Hypothalamus (tissue), 51 donors: ENCODE measurements around the gene CARHSP1.
"Not testable (repeated sequence)": the region's sequence is repeated elsewhere in the genome, so short reads cannot be mapped to it uniquely, and the experiment has no call there.

Experiments used
- DNase-seq, 51 donors: peaks; one replicate each; lab custom pipeline; 2025; lab: John Stamatoyannopoulos, UW

Gene CARHSP1

DNA sequence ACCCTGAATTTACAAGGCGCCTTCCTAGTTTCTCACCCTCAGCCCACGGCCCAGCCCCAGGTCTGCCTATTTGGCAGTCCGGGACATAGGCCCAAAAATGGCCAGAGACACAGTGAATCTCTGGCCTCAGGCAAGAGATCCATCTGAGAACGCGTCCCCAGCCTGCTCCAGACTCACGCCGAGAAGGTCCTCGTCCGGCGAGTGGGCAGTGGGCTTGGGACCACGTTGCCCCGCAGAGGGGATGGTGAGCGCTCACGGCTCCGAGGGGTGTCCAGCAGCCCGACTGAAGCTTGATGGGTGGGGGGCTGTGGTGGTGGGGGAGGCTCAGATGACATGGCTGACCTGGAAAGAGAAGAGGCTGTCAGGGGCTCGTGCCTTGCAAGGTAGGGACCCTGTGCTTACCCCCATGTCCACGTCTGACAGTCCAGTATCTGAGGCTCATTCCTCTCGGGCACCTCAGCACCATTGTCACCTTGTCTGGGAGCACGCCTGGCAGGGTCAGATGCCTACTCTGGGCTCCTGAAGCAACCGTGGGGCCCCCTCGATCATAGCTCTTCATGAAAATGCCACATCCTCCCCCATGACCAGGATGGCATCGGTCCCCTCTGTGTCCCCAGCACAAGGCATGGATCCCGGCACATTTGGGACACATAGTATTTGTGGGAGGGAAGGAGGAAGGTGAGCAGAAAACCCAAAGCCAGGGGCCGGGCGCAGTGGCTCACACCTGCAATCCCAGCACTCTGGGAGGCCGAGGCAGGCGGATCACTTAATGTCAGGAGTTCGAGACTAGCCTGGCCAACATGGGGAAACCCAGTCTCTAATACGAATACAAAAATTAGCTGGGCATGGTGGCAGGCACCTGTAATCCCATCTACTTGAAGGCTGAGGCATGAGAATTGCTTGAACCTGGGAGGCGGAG is 9.6 kb downstream of the CARHSP1 start:
- no peak for DNase-seq

DNA sequence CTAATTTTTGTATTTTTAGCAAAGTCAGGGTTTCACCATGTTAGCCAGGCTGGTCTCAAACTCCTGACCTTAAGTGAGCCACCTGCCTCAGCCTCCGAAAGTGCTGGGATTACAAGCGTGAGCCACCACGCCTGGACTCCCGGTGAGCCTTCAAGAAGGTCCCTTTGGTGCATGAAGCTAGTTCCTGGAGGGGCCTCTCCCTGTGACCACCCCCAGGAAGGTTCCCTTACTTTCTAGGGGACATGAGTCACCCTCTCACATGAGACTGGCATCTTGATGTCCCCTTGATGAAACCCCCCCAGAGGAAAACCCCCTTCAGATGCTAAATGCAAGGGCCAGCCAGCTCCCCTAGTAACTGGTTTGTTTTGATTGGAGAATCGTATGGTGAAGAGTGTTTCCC is 12.8 kb downstream of the CARHSP1 start:
- no peak for DNase-seq

DNA sequence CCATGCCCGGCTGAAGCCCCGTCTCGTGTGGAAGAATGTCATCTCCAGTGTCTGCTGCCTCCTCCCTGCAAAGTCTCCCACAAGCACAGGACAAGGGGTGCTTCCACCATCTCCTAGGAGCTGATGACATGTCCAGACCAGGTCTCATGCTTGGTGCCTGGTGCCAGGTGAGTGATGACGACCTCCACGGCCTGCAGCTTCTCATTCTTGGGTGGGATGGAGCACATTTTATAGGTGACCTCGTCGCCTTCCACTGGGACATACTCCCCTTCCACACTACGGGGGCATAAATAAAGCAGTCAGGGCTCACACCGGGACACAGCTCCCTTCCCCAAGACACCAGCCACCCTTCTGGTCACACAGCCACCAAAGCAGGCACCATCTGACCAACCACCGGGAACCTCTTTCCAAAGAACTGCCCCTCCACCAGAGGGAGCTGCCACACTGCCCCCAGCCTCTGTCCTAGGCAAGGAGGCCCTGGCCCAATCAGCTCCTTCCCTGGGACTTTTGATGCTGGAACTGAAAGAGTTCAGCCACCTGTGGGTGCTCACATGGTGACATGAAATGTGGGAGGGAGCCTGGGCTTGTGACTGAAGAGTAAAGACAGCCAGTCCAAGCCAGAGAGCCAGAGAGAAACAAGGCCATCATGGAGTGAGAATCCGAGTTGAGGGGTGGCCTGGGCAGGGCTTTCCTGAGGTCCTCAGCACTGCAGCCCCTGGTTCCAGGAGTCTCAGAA is 13.6 kb downstream of the CARHSP1 start:
- DNase-seq = no peak

DNA sequence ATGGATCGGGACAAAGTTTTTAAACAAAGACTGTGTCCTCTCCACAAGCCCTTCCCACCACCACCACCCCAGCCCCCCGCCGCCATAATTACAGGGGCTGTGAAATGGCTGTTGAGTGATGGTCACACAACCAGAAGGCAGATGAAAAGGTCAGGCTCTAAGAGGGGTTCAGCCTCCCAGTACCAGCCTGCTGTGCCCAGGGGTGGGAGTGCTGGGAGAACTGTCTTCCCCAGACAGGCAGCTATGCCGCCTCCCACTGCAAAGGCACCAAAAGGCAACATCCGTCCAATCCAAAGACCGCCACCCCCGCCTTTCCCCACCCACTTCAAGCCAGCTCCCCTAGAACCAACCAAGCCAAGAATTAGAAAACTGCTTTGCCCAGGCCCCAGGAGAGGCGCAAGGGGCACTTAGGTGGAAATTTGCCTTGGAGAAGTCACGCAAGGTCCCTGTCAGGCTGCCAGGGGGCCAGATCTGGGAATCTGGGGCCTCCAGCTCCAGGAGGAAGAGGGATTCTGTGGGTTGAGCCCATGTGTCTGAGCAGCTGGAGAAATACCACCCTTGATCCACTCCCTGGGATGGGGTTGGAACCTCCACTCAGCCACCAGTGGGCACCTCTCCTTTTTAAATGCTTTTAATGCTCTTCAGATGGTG is 14.4 kb downstream of the CARHSP1 start:
- DNase-seq = no peak

DNA sequence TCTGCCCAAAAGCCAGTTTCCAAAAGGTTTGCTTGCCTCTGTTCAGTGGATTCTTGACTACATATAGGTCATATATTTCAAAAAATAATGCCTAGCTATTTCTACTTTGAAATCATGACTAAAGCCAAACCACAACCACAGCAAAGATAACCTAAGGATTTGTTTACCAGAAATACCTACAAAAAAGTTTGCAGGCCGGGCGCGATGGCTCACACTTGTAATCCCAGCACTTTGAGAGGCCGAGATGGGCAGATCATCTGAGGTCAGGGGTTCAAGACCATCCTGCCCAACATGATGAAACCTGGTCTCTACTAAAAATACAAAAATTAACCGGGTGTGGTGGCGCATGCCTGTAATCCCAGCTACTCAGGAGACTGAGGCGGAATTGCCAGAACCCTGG is 15.2 kb downstream of the CARHSP1 start:
- DNase-seq = no peak

DNA sequence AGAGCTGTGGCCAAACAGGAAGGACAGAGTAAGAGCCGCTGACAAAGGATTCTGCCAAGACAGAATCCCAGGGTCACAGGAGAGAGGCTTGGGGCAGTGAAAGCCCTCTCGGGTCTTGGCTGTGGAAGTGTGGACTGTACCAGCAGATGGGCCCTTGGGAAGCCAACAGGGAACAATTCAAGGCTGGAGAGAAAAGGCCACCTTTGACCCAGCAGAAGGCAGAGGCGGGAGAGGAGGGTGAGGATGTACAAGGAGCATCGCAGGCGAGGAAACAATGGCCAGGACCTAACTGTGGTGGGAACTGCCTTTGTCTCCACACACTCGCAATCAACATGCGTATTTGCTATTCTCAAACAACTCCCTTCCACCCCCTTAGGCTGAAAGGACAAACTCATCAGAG is 15.7 kb downstream of the CARHSP1 start:
- no peak for DNase-seq

DNA sequence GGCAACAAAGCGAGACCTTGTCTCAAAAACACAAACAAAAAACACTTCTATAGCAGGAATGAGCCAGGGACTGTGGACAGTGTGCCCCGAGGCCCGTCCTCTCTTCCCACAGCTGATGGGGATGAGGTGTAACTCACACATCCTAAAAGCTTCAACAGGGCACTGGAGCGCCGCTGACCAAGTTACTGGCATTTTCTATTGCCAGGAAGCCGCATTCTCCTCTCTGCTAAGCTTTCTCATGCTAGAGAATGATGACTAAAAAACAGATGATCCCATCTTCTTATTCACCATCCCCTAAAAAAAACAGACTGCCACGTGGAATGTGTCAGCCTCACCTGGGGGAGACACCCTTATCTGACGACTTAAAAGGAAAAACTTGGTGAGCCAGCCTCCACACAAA is 16.3 kb downstream of the CARHSP1 start:
- DNase-seq = peak in 1 of 51 donors; percentile 21

DNA sequence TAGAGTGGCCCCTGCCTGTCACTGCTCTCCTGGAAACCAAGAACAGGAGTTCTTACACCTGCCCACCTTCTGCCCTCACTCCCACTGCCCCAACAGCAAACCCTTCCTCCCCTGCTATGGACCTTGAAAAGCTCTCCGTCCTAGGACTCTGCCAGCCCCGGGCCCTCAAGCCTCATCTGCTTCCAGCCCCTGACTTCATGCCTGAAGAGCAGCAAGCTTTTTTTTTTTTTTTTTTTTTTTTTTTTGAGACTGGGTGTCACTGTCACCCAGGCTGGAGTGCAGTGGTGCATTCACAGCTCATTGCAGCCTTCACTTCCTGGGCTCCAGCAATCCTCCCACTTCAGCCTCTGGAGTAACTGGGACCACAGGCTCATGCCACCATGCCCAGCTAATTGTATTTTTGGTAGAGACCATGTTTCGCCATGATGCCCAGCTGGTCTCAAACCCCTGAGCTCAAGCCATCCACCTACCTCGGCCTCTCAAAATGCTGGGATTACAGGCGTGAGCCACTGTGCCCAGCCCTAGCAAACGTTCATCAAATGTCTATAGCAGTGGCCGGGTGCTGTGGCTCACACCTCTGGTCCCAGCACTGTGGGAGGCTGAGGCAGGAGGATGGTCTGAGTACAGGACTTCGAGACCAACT is 16.9 kb downstream of the CARHSP1 start:
- DNase-seq = no peak

DNA sequence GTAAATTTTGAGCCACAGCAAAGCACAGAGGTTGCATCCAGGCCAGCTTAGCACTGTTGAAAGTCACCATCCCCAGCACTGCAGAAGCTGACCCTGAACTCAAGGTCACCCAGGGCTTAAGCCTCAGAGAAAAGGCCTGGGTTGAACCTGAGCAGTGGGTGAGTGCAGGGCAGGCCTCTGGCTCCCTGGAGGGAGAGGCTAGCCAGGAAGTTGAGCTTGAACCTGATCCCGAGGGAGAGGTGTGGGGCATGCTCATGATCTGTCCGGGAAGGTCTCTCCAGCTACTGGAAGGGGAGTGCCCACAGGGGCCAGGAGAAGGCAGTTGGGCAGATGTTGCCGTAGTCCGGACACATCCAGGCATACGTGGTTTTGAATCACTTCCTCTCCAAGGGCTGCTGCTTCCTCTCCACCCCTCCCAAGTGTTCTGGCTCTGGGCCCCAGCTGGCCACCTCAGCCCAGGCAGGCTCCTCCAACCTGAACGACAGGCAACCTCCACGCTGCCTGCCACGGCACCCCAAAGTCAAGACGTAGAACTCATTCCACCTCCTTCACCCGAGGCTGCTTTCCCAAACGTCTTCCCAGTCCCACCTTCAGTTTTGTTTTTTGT is 18.4 kb downstream of the CARHSP1 start:
- no peak for DNase-seq

DNA sequence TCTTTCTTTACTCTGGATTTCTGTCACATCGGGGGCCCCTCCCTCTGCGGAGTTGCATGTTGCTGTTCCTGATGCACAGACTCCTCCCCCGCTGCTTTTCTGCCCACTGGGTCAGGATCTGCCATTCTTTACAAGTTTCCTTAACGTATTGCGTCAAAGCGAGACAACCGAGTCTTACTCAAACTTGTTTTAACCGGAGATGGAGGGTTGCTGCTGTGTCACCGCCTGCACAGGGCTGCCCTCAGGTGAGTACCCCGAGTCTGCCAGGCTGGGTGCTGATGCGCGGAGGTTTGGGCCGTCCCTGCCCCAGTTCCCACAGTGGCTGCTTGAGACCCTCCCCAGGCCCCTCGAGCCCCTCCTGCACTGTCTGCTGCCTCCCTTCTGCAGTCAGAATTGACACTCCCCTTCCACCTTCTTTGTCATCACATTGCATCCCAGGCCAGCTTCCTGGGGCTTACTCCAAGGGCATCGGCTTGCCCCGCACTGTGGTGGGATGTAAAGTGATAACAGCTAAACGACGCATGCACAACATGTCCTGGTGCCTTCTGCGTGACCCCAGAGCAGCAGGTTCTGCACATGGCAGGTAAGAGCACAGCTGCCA is 19.3 kb downstream of the CARHSP1 start:
- DNase-seq = no peak

DNA sequence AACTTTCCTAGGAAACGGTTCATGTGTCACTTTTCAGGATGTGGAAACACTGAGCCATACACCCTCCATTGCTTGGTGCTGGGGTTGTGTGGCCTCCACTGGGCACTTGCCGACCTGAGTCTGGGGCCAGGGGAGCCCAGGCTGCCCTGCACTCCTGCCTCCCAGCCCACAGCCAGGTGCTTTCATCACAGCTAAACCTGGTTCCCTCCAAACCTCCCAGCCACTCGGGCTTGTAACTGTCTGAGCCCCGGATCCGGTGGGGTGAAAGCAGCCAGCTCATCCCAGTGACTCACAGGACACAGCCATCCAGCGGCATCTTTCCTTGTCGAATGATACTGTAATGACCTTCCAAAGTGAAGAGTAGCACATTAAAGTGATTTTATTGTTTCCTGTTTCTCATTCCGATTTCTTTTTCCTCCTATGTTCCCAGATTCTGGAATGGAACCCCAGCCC is 19.8 kb downstream of the CARHSP1 start:
- peak in 1 of 51 donors; percentile 18 for DNase-seq

DNA sequence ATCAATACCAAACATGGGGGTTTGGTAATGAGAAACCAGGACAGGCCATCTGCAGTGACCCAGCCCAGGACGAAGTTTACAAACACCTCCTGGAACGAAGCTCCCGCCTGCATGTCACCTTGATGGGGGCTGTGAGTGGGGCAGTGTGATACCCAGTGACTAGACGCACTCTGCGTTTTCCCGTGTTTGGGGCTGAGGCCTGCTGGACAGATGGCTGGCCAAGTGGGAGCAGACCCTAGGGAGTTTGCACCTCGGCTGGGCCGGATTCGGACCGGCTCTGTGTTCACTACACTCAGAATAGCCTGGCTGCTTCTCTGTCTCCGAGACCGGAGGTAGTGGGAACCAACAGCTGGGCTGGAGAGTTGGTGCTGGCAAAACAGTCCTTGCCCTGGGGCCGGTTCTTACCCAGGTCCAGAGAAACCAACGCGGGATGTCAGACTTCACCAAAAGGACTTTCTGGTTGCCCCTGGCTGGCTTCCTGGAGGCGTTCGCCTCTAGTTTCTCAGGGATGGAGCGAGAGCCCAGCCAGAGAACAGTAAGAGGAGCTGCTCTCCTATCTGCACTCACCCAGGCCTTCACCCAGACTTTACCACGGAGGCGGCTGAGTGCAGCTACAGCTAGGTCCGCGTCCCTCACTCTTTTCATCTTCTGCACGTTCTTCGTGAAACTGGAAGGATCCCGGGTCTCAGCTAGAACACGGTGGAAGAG is 20.4 kb downstream of the CARHSP1 start:
- no peak for DNase-seq

DNA sequence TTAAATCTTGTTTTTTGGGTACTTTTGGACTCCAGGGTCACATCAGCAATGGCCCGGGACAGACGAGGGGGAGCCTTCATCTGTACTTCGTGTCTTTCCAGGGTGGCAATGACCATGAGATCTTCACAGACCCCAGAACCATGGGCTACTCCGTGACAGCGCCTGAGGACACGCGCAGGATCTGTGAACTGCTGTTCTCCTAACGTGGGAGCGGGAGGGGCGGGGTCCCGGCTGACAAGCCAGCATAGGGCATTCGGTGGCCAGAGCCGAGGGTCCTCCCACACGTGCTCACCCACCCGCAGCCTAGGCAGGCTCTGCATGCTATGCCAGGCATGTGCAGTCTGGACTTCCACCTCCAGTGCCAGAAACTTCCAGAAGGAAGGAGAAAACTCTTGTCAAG is 21.2 kb downstream of the CARHSP1 start:
- DNase-seq = no peak

DNA sequence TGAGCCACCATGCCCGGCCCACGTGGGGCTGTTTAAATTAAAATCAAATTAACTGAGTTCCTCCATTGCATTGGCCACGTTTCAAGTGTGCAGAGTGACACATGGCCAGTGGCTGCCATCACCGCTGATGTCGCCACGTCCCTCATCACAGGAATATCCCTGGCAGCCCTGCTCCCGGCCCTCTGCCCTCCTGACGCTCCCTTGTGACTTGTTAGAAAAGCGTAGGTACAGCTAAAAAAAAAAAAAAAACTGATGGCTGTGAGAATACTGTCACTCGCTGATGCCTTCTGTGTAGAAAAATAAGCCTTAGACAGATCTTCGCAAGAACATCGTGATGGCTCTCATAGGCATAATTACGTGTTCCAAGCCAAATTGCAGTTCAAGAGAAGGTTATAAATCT is 21.7 kb downstream of the CARHSP1 start:
- DNase-seq = no peak

DNA sequence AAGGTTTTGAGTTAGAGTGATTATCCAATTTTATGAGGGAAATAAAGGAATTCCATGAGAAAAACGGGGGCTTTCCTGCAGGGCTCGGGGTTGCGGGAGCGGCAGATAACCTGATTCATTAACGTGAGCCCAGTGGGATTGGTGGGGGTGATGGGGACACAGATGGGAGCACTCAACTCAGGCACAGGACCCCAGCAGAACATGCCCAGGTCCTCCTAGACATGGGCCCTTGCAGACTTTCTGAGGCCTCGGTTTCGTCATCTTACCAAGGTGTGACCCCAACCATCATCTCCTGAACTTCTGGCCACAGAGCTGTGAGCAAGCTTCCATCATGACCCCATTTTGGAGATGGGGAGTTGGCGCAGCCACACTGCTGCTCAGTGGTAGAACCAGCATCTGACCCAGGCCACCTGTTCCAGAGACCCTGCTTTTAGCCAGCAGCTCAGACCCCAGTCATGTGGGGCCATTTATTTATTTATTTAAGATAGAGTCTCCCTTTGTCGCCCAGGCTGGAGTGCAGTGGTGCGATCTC is 22.3 kb downstream of the CARHSP1 start:
- DNase-seq = no peak

DNA sequence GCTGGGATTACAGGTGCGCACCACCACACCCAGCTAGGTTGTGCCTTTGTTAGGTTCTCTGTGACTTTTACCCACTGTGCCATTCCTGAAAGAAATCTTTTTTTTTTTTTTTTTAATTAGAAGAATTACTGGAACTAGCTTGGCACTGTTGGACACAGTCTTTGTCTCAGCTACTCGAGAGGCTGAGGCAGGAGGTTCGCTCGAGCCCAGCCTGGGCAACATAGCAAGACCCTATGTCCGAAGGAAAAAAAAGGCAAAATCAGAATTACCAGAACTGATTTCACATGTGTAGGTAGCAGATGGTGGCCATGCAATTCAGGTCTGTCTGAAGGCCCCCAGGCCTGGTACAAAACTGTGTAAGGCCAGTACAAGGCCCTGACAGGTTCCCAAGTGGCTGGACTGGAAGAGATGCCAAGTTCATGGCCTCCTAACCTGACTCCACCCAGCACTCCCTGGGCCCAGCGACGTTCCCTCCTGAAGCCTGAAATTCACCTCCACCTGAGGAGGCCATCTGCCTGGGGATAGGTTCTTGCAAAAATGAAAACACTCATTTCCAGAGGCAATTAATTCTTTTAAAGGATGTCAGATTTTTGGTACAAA is 23.0 kb downstream of the CARHSP1 start:
- DNase-seq = no peak

DNA sequence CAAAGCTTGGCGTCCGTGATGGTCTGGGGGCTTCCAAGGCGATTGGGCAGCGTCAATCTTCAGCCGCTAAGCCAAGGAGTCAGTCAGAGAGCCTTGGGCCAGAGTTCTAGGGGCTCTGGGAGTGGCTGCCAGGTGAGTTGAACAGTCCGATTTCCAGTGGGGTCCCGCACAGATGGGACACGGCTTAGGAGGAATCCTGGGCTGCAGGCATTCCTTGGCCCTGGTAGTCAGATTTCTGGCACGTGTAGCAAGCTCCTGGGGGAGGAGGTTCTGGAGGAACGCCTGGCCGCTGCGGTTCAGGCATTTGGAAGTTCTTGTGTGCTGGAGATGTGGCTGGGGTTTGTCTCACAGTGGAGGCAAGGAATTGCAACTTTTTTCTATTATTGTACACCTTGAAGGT is 25.5 kb downstream of the CARHSP1 start:
- DNase-seq = not testable (repeated sequence)

DNA sequence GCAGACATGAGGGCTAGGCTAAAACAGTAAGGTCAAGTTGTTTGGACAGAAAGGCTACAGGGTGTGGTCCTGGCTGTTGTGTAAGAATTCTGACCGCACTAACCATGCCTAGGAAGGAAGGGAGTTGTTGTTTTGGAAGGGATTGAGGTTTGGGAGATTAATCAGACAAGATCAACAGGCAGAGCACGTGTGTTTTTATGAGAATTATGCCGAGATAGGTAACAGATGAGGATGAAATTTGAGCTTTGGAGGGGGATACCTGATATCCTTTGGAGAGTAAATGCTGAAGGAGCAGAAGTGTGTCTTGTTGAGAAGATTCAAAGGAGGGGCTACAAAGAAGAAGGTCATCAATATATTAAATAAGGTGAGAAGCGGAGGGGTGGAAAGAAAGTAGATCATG is 26.8 kb downstream of the CARHSP1 start:
- DNase-seq = not testable (repeated sequence)

DNA sequence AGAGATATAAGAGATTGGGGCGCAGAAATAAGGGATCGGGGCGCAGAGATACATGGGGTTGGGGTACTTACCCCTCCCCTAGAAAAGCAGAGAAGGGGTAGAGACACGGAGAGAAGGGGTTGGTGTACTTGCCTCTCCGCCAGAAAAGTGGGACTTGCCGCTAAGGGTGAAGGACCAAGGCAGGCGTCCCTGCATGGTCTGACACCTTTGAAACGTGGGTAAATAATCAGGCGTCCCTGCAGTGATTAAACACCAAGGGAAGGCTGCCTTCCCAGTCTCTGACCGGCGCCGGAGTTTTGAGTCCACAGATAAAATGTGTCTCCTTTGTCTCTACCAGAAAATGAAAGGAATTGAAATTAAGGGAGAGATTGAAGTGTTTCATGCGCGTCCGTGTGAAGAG is 31.2 kb downstream of the CARHSP1 start:
- not testable (repeated sequence) for DNase-seq
